Measurements from ENCODE around the gene CROCC2. TPM values are rescaled to one million over a fixed set of nuclear protein-coding genes. Genes with fewer than 3 reads are reported as not detected.

The CROCC2 gene
- total RNA-seq, result not detected in 2 replicates

DNA sequence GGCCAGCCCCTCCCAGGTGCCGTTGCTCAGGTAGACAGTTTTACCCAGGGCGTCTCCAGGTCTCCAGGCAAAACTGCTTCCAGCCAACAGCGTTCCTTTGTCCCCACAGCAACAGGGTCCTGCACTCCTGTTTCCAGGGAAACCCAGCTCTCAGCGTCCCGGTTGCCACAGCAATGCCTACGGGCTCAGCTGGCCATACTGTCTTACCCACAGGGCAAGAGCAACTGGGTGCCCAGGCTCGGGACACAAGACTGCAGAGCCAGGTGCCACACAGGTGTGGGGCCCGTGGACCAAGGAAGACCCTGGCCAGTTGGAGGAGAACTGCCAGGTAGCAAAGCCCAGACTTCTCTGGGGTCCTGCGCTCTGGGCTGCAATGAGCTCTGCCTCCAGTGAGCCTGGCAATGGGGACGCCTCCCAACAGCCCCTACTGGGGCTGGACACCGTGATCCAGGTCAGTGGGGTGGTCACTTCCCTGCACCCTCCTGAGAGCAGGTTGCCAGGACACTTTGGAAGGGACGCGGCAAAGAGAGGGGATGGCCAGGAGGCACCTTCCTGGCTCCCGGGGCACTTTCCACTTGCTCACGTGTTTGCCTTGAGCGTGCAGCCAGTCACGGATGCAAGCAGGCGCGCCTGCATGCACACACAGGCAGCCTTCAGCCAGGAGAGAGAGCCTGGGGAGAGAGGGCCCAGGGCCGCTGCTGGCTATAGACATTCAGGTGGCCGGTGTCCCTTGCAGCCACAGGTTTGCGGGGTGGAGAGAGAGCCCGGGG, at the start of gene CROCC2:
CROCC2 (plus strand) TSS at position 196 of the 770 bp plus-strand sequence; CDS start at position 374, 178 bp downstream.

GRCh38 chr2:240868286-240869108, 37.6 kb upstream of the CROCC2 start, which contains the start of gene AGXT:
TSS of gene AGXT (plus strand) at chr2:240868824. CDS start at chr2:240868866, 42 bp downstream.

GRCh38 chr2:240895656-240896388, 10.3 kb upstream of the CROCC2 start, which contains the start of gene MAB21L4:
TSS of gene MAB21L4 (minus strand) at chr2:240896156. CDS start at chr2:240895997, 159 bp downstream.

GRCh38 chr2:240997856-240998705, 91.9 kb downstream of the CROCC2 start, which contains the start of gene SNED1:
TSS of gene SNED1 (plus strand) at chr2:240998618. CDS start at chr2:240998838, 220 bp downstream.

Other genes with a start within 250 kb of the CROCC2 start
- not detected in 2 replicates for gene AQP12B, start 223.5 kb upstream of the CROCC2 start, total RNA-seq
- not detected in 2 replicates for gene AQP12A, start 214.5 kb upstream of the CROCC2 start, total RNA-seq
- not detected in 2 replicates for gene KIF1A, start 86.1 kb upstream of the CROCC2 start, total RNA-seq
- not detected in 2 replicates for gene AGXT, start 37.5 kb upstream of the CROCC2 start, total RNA-seq
- 0.11 TPM in 1 of 2 replicates, not detected in the other for gene MAB21L4, start 10.2 kb upstream of the CROCC2 start, total RNA-seq
- 0.08 and 1.2 TPM in 2 replicates for gene SNED1, start 92.3 kb downstream of the CROCC2 start, total RNA-seq
- gene MTERF4, start 196.0 kb downstream of the CROCC2 start, total RNA-seq, result 18.5 and 22.3 TPM in 2 replicates
- gene PASK, start 243.1 kb downstream of the CROCC2 start, total RNA-seq, result 2.1 and 6.1 TPM in 2 replicates
- 79.2 and 79.8 TPM in 2 replicates for gene PPP1R7, start 244.1 kb downstream of the CROCC2 start, total RNA-seq